ENCODE results near the gene MKKS. TPM values are rescaled to one million over a fixed set of nuclear protein-coding genes. Genes with fewer than 3 reads are reported as not detected.

The MKKS gene
- total RNA-seq, 1 experiment from 2014 or later, result 19.9 TPM

- TF ChIP-seq ZBTB33 (IDR thresholded peaks at IDR 0.05; ENCODE audit: extremely low read depth, insufficient replicate concordance, low read length) (no peak), EZH2phosphoT487 (IDR thresholded peaks at IDR 0.05; ENCODE audit: borderline replicate concordance) (no peak), CTCF (IDR thresholded peaks at IDR 0.05 in 2 of 3, conservative IDR thresholded peaks at IDR 0.05 in 1 of 3; ENCODE audit: borderline replicate concordance in 1 of 3, insufficient read depth in 1 of 3, low read depth in 2 of 3, low read length in 2 of 3) (no peak), REST (IDR thresholded peaks at IDR 0.05; ENCODE audit: low read depth) (no peak), POLR2A (IDR thresholded peaks at IDR 0.05; ENCODE audit: borderline replicate concordance, extremely low read depth, insufficient read depth, insufficient read length) (no peak), MAX (IDR thresholded peaks at IDR 0.05) (no peak), ZNF274 (IDR thresholded peaks at IDR 0.05; ENCODE audit: low read depth, low read length) (no peak), FOSL1 (IDR thresholded peaks at IDR 0.05; ENCODE audit: low read depth) (no peak), EGR1 (IDR thresholded peaks at IDR 0.05; ENCODE audit: low read depth) (no peak), CBX3 (IDR thresholded peaks at IDR 0.05; ENCODE audit: low read depth) (no peak), ATF3 (IDR thresholded peaks at IDR 0.05) (no peak), POLR2AphosphoS5 (IDR thresholded peaks at IDR 0.05; ENCODE audit: low read depth, low read length) (no peak), JUND (IDR thresholded peaks at IDR 0.05) (no peak)
- H2AFZ ChIP-seq (ENCODE audit: low read depth, low read length, poor library complexity, severe bottlenecking), result no peak overlapping the region
- BruUV-seq (replicated peaks), result no TSS peak
- H3K4me1 ChIP-seq (ENCODE audit: control insufficient read depth in 1 of 2, insufficient read depth in 2 of 2, low read length in 2 of 2), result peaks cover 10 to 19% of the 10 kb centered on the region in 2 experiments; a peak in 2 of 4 replicates
- H3K4me2 ChIP-seq (ENCODE audit: low read length), result no peak overlapping the region
- no peak for DNase-seq (ENCODE audit: low read depth, low spot score)
- intact Hi-C loops (cut with micrococcal nuclease), result no loop called here
- ChIA-PET RAD21 (ENCODE audit: low non-redundant PET in 1 of 2, low total read pairs in 2 of 2, uncharacterized antibody in 2 of 2, unreplicated experiment in 2 of 2) (no interaction called here), CTCF (interaction anchor here (1.4 kb wide), 1 partner anchor 10 kb away, joined by 4 read pairs; no protein-coding TSS in a partner anchor), POLR2A (no interaction called here)
- H3K27ac ChIP-seq (ENCODE audit: low read depth, low read length), result no peak overlapping the region
- no peaks in the 10 kb centered on the region for H3K27me3 ChIP-seq (ENCODE audit: insufficient read depth, low read length)
- H3K9ac ChIP-seq (ENCODE audit: low read length), result no peak overlapping the region
- no peaks in the 10 kb centered on the region for H3K36me3 ChIP-seq (ENCODE audit: control insufficient read depth in 1 of 2, insufficient read depth in 2 of 2, low read length in 2 of 2)
- H3K4me3 ChIP-seq (replicated peaks in 1 of 2; ENCODE audit: low read depth in 1 of 2, low read length in 2 of 2), result no peak overlapping the region
- ATAC-seq, result no peak
- no peaks in the 10 kb centered on the region for H3K9me2 ChIP-seq (ENCODE audit: insufficient read depth)
- H4K20me1 ChIP-seq (ENCODE audit: insufficient read depth), result no peaks in the 10 kb centered on the region
- no peaks in the 10 kb centered on the region for H3K79me2 ChIP-seq (ENCODE audit: insufficient read depth, low read length)
- no peaks in the 10 kb centered on the region for H3K9me3 ChIP-seq (ENCODE audit: control insufficient read depth in 1 of 2, insufficient read depth in 1 of 2, low read depth in 1 of 2, low read length in 2 of 2)
Measured at GRCh38 chr20:10478205-10478604, 44.2 kb upstream of the MKKS start.

Measured in HCT116 (cell line).